Right atrium auricular region (tissue), 2 donors: ENCODE data around the gene SPIRE1. TPM values are rescaled to one million over a fixed set of nuclear protein-coding genes. Genes with fewer than 3 reads are reported as not detected.

ENCODE experiments used
- DNase-seq: peaks from one replicate; pipeline ENCODE4 v3.0.0-alpha.2; 2019; ENCODE audit warnings: low spot score
- H3K27ac ChIP-seq, 2 donors: fragments of 200-600 bp; sonication (generic); 1 replicate in 1 of 2; 2 replicates in 1 of 2; pipeline ENCODE4 v1.5.1; 2016 to 2019
- H3K27me3 ChIP-seq, 2 donors: fragments of 200-600 bp; sonication (generic); one replicate each; pipeline versions ENCODE4 v1.5.1 to v1.6.0; 2017 to 2019
- H3K36me3 ChIP-seq: fragments of 200-600 bp; sonication (generic); one replicate; pipeline ENCODE4 v1.5.1; 2016
- H3K4me1 ChIP-seq, 2 donors: fragments of 200-600 bp; sonication (generic); one replicate each; pipeline versions ENCODE4 v1.5.1 to v1.6.0; 2017 to 2019
- H3K4me3 ChIP-seq, 2 donors: fragments of 200-600 bp; sonication (generic); 1 replicate in 1 of 2; 2 replicates in 1 of 2; pipeline ENCODE4 v1.5.1; 2017 to 2019; ENCODE audit warnings: mild to moderate bottlenecking in 1 of 2, moderate library complexity in 1 of 2
- H3K9me3 ChIP-seq, 2 donors: fragments of 200-600 bp; sonication (generic); one replicate each; pipeline ENCODE4 v1.5.1; 2019
- CTCF ChIP-seq, 2 donors: fragments of 200-600 bp; sonication (generic); IDR thresholded peaks; one replicate each; pipeline ENCODE4 v1.5.1; 2019; ENCODE audit warnings: antibody characterized with exemption in 2 of 2
- total RNA-seq, 2 donors: library from RNA; depleted of rRNA; stranded (reverse); fragments of >200 nt; gene quantifications; one replicate each; pipeline ENCODE4 v1.1.0, GENCODE V29; 2016

The SPIRE1 gene
- total RNA-seq, 2 donors from 2014 or later = 34.7 to 42.9 TPM

GRCh38 chr18:12408247-12408869, 249.5 kb downstream of the SPIRE1 start:
- no peak for DNase-seq
- H3K36me3 ChIP-seq = no peaks in the 10 kb centered on the region
- no peaks in the 10 kb centered on the region for H3K27me3 ChIP-seq
- peaks cover 0 to 21% of the 10 kb centered on the region in 2 donors for H3K4me1 ChIP-seq
- TF ChIP-seq CTCF (IDR thresholded peaks at IDR 0.05) = no peak
- H3K4me3 ChIP-seq = peak overlapping the region; percentile 56 to 73
- H3K27ac ChIP-seq = peak overlapping the region; percentile 81 to 83
- H3K9me3 ChIP-seq = no peaks in the 10 kb centered on the region

- H3K4me3 ChIP-seq = no peak overlapping the region
- DNase-seq = no peak
Measured at GRCh38 chr18:12406371-12407111, 251.4 kb downstream of the SPIRE1 start.

GRCh38 chr18:12405066-12405465, 252.8 kb downstream of the SPIRE1 start:
- no peak overlapping the region for H3K27ac ChIP-seq
- H3K4me1 ChIP-seq = peaks cover 0 to 18% of the 10 kb centered on the region in 2 donors
- H3K36me3 ChIP-seq = no peaks in the 10 kb centered on the region
- no peaks in the 10 kb centered on the region for H3K27me3 ChIP-seq
- H3K9me3 ChIP-seq = no peaks in the 10 kb centered on the region
- H3K4me3 ChIP-seq = no peak overlapping the region
- no peak for DNase-seq
- no peak for TF ChIP-seq CTCF (IDR thresholded peaks at IDR 0.05)

More at GRCh38 chr18:12406371-12407111, 251.4 kb downstream of the SPIRE1 start:
- Histone ChIP-seq H3K9me3 (no peaks in the 10 kb centered on the region), H3K36me3 (no peaks in the 10 kb centered on the region), H3K4me1 (peaks cover 0 to 21% of the 10 kb centered on the region in 2 donors), H3K27ac (no peak overlapping the region), H3K27me3 (no peaks in the 10 kb centered on the region)
- no peak for TF ChIP-seq CTCF (IDR thresholded peaks at IDR 0.05)

GRCh38 chr18:12403601-12404506, 254.1 kb downstream of the SPIRE1 start:
- H3K27ac ChIP-seq = no peak overlapping the region
- peaks cover 0 to 7% of the 10 kb centered on the region in 2 donors for H3K4me1 ChIP-seq
- no peak for TF ChIP-seq CTCF (IDR thresholded peaks at IDR 0.05)
- no peaks in the 10 kb centered on the region for H3K9me3 ChIP-seq
- H3K36me3 ChIP-seq = no peaks in the 10 kb centered on the region
- no peak for DNase-seq
- no peaks in the 10 kb centered on the region for H3K27me3 ChIP-seq
- no peak overlapping the region for H3K4me3 ChIP-seq

GRCh38 chr18:12401881-12402280, 256.0 kb downstream of the SPIRE1 start:
- Histone ChIP-seq H3K27ac (no peak overlapping the region), H3K4me1 (no peaks in the 10 kb centered on the region), H3K36me3 (no peaks in the 10 kb centered on the region), H3K4me3 (no peak overlapping the region), H3K27me3 (no peaks in the 10 kb centered on the region), H3K9me3 (no peaks in the 10 kb centered on the region)
- no peak for DNase-seq
- TF ChIP-seq CTCF (IDR thresholded peaks at IDR 0.05) = no peak
